Stimulated activated CD4-positive, alpha-beta T cell treated with anti-CD3 and anti-CD28 coated beads, TNF-alpha, amount 100 ng/mL, for 1 hour (primary cell): ENCODE data around the gene RNF31.

ENCODE experiments used
- DNase-seq, 3 donors: peaks; one replicate each; pipeline ENCODE4 v3.0.0-alpha.2; 2020; ENCODE audit warnings: low read depth in 3 of 3, low spot score in 1 of 3

Gene RNF31

DNA sequence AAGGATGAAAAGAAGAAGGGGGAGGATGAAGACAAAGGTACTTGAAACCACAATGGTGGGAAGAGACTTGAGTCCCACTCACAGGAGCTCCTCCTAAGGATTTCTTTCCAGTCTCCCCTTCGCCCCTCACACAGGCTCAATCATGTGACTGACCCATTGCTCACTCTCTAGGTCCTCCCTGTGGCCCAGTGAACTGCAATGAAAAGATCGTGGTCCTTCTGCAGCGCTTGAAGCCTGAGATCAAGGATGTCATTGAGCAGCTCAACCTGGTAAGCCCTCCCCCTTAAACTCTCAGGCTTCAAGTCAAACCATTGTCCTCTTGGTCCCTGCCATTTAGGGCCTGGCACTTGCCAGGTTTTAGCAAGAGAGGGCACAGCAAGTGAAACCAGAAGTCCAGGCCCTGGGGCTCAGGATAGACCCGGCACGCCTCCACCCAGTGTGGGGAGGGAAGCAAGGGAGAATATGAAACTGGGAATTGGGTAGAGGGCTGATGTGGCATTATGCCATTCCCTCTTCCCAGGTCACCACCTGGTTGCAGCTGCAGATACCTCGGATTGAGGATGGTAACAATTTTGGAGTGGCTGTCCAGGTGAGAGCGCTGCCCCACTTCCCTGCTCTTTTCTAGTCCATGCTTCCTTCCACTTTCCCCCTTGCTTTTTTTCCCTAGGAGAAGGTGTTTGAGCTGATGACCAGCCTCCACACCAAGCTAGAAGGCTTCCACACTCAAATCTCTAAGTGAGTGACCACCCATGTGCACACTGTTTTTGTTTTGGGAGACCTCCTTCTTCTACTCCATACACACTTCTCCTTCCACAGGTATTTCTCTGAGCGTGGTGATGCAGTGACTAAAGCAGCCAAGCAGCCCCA, 9.5 kb upstream of the RNF31 start:
- no peak for DNase-seq

DNA sequence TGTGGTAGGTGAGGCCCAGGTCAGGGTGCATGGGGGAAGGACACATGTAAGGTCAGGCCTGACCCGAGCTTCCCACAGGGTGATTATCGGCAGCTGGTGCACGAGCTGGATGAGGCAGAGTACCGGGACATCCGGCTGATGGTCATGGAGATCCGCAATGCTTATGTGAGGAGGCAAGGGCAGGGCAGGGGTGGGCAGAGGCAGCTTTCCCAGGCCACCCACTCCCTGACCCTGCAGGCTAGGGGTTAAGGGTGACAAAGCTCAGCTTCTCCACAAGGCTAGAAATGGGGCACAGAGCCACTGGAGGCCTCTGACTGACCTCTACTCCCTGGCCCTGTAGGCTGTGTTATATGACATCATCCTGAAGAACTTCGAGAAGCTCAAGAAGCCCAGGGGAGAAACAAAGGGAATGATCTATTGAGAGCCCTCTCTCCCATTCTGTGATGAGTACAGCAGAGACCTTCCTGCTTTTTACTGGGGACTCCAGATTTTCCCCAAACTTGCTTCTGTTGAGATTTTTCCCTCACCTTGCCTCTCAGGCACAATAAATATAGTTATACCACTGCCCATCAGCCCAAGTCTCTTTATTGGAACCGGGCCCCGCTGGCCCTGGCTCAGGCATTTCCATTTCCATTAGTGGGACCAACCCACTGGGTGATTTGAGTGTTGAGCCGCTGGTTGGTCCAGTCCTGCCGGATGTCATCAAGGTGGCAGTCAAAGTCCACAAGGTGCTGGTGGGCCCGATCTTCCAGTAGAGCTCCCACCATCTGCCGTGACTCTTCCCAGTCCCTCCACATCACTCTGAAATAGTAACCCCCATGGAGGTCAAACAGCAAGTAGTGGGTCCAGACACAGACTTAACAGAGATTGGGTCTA, 8.7 kb upstream of the RNF31 start:
- DNase-seq = no peak

DNA sequence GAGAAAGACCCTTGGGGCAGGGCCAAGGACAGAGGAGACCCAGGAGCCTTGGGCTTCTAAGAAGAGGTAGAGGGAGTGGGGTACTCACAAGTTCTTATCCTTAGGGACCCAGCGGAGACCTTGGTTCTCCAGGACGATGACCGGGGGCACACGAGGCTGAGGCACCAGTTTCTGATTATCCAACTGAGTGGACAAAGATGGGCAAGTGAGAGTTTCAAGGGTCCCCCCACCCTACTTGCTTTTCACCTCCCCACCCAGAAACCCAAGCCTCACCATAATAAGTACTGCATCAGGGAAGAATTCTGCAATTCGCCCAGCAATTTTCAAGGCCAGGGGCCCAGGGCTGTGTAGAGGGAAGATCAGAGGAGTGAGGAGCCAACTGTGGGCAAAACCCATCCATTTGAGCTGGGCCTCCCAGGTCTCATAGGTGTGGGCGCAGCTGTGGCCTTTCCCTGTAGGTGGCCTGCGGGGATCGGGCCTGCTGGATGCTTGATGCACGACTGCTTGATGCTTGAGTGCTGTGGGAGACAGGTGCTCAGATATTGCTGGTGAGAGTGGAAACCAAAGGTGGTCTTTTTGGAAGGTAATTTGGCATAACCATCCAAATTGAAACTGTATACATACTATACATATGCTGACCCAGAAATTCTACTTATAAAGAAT, 7.9 kb upstream of the RNF31 start:
- DNase-seq = no peak

DNA sequence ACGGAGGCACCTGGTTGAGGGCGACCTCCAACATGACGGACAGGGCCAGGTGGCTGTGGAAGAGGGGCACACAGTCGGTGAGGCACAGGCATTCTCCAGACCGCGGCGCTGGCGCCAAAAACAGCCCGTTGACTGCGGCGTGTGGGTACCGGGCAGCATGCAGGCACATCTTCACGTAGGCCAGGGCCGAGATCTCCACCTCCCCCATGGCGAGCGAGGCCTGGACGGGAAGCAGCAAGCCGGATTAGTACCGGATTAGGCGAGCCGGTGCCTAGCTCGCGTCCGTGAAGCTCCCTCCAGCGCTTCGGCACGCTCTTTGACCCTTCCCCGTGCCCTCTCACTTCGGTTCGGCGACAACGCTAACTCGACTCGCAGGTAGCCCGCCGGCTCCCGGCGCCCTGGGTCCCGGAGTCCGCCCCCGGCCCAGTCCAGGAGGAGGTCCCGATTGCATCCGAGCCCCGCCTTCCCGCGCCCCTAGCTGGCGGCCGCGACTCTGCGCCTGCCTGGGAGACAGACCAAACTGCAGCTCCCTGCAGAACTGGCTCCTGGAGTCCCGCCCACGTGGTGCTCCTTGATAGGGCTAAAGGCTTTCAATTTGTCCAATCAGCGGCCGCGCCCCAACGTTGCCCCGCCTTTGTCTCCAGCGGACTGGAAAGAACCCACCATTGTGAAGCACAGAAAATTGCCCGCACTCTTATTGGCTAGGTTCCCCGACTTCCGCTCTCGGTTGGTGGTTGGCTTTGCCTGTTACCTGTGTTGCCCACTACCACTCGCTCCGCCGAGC, 6.0 kb upstream of the RNF31 start, which contains the start of gene EMC9:
Gene EMC9 (minus strand): TSS at position 495 of the 784 bp plus-strand sequence. CDS start 287 bp downstream, at position 208.
- DNase-seq = peak; percentile 97 to 98 (median 97)

DNA sequence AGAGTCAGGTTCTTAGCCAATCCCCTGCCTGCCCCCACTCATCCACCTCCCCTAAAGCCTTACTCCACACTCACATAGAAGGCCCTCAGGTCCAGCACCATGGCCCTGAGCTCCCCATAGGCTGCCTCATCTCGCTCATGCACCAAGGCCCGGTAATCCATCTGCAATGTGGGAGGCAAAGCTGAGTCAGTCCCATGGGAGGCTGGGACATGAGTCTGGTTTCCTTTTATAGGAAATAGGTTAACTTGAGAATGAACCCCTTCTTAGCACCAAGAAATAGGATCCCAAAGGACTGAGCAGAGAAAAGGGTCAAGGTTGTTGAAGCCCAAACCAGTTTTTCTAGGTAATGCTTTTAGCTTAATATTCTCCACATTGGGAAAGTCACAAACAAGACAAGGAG, 3.8 kb upstream of the RNF31 start:
- no peak for DNase-seq

DNA sequence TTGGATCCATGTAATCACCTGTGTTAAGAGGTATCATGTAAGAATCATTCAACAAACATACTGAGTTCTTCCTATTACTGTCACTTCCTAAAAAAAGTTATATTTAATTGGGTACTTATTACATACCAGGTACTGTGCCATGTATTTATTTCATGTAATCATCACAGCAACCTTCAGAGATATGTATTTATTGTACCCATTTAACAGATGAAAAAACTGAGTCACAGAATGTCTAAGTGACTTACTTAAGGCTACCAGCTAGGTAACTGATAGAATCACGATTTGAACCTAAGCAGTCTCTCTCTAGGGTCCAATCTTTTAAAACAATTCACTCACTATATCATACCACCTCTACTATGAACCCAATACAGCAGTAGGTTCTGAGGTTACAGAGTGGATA, 2.8 kb upstream of the RNF31 start:
- no peak for DNase-seq

DNA sequence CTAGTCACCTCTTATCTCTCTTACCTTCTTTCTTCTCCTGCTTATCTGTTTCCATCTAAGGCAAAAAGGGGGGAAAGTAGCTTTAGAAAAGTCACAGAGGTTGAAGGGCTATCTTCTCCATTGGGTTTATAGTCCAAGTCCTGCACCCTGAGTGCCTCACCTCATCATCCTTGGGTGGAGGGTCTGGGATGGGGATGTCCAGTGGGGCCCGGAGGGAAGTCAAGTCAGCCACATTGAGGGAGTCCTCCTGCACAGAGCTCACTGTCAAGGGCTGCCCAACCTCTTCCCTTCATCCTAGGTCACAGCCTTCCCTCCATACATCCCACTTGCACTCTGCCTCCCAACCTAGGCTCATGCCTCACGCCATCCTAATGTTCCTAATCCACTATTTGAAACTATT, 2.1 kb upstream of the RNF31 start:
- no peak for DNase-seq

DNA sequence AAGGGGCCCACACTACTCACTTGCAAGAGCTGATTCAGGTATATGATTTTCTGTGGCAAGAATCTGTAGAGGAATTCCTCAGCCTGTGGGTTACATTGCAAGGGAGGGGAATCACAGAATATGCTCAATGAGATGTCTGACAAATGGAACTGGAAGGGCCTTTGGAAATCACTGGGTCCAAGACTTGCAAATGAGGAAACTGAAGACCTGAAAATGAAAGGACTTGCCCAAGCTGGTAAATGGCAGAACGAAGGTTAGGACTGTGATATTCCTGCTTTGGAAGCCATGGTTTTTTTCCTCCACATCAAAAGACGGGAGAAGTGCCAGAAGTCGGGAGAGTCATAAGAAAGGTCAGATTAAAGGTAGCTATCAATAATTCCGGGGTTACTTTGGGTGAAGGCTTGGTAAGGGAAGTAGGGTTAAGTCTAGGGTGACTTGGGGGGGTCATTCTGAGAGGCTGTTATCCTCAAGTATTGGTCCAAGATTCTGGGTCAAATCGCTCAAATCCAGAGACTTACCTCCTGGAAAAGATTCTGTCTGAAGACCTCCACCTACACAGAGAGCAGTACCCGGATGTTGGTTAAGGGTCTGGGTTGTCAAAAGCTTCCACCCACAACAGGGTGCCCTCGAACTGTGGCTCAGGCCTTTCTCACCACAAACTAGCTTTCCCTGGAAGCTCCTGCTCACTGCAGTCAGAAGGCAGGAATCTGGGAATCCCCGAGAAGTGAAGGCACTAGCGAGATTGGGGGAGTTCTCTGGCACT, 1.4 kb upstream of the RNF31 start:
- no peak for DNase-seq

DNA sequence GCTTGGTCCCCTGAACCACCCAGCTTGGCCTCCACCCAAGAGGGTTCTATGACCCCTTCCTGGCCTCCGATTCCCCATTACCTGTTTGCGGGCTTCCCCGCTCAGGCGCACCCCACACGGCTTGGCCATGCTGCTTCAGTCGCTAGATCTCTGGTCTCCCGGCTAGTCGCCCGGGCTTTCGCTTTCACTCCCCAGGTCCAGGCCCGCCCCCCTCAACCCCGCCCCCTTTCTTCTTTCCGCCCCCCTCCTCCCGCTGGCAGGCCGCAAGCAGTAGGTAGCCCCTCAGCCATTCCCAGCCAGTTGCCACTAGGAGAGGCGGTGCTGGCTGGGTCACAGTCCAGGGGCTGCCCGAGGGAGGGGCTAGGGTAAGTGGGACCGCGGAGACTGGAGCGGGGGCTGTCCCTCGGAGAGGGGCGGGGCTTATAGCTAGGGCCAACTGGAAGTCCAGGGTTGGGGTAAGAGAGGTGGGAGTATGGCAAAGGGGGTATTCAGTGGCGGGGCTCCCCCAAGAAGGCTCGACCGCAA, 783 bp upstream of the RNF31 start, which contains the start of gene PSME2:
Gene PSME2 (minus strand): TSS at position 158 of the 525 bp plus-strand sequence. CDS start 29 bp downstream, at position 129.
- peak; percentile 56 to 65 (median 63) for DNase-seq

DNA sequence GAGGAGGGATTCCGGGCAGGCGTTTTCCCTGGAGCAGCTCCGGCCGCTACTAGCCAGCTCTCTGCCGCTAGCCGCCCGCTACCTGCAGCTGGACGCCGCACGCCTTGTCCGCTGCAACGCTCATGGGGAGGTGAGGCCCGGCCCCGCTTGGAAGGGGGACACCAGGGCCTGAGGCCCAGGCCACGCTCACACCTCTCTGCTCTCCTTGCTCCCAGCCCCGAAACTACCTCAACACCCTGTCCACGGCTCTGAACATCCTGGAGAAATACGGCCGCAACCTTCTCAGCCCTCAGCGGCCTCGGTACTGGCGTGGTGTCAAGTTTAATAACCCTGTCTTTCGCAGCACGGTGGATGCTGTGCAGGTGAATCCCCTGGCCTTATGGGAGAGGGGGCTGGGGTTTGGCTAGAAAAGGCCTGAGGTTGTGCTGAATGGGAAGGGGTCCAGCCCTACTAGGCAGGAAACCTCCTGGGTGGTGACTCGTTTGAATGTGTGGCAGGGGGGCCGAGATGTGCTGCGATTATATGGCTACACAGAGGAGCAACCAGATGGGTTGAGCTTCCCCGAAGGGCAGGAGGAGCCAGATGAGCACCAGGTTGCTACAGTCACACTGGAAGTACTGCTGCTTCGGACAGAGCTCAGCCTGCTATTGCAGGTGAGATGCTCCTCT, 597 bp downstream of the RNF31 start:
- DNase-seq = no peak

DNA sequence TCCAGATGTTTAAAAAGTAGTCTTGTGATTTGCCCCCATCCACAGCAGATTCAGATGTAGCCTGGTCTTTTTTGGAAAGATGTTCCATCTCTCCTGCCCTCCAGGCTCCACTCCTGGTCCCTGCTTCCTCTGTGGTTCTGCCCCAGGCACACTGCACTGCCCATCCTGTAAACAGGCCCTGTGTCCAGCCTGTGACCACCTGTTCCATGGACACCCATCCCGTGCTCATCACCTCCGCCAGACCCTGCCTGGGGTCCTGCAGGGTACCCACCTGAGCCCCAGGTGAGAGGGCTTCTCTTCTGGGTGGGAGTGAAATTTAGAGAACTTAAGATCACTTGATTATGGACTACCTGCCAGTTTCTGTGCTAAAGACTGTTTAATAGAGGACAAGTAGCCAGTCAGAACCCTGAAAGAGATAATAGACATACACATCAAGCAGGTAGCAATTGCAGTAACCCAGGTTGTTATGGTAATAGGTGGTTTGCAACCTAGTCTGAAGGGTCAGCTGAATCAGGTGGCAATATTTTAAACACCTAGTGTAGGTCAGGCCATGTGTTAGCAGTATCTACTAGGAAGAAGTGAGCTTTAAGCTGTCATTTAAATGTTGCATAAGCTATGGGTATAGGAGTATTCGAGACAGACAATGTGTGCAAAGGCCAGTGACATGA, 2.1 kb downstream of the RNF31 start:
- DNase-seq = no peak

DNA sequence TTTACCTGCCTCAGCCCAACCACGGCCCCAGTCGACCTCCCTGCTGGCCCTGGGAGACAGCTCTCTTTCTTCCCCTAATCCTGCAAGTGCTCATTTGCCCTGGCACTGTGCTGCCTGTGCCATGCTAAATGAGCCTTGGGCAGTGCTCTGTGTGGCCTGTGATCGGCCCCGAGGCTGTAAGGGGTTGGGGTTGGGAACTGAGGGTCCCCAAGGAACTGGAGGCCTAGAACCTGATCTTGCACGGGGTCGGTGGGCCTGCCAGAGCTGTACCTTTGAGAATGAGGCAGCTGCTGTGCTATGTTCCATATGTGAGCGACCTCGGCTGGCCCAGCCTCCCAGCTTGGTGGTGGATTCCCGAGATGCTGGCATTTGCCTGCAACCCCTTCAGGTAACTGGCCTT, 2.8 kb downstream of the RNF31 start:
- DNase-seq = no peak

DNA sequence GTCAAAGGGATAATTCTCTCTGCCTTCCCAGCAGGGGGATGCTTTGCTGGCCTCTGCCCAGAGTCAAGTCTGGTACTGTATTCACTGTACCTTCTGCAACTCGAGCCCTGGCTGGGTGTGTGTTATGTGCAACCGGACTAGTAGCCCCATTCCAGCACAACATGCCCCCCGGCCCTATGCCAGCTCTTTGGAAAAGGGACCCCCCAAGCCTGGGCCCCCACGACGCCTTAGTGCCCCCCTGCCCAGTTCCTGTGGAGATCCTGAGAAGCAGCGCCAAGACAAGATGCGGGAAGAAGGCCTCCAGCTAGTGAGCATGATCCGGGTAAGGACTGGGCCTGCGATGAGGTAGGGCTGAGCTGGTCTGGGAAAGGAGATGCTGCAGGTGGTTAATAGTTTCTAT, 3.3 kb downstream of the RNF31 start:
- no peak for DNase-seq

DNA sequence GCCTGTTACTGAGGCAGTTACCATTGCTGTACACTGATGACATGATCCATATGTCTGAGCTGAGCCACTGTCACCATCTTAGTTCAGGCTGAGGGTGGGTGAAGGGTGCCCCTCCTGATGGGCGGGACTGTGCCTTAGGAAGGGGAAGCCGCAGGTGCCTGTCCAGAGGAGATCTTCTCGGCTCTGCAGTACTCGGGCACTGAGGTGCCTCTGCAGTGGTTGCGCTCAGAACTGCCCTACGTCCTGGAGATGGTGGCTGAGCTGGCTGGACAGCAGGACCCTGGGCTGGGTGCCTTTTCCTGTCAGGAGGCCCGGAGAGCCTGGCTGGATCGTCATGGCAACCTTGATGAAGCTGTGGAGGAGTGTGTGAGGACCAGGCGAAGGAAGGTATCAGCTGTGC, 3.7 kb downstream of the RNF31 start:
- no peak for DNase-seq

DNA sequence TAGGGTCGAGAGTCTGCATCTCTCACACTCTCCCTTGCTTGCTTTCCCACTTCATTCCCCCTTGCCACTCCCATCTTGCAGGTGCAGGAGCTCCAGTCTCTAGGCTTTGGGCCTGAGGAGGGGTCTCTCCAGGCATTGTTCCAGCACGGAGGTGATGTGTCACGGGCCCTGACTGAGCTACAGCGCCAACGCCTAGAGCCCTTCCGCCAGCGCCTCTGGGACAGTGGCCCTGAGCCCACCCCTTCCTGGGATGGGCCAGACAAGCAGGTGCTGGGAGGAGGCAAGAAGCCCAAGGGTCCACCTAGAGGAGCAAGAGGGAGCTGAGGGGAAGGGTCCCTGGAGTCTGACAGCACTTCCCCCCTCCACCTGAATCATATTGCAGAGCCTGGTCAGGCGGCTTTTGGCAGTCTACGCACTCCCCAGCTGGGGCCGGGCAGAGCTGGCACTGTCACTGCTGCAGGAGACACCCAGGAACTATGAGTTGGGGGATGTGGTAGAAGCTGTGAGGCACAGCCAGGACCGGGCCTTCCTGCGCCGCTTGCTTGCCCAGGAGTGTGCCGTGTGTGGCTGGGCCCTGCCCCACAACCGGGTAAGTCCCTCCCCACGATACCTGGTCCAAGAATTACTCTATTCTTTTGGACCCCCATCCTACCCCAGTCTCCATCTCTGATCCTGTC, 4.2 kb downstream of the RNF31 start:
- DNase-seq = no peak

DNA sequence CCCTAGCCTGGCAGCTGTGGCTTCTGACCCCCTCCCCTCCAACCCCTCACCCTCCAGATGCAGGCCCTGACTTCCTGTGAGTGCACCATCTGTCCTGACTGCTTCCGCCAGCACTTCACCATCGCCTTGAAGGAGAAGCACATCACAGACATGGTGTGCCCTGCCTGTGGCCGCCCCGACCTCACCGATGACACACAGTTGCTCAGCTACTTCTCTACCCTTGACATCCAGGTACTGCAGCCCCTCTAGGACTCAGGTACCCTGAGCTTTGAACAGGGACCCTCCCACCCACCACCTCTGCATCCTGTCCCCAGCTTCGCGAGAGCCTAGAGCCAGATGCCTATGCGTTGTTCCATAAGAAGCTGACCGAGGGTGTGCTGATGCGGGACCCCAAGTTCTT, 7.8 kb downstream of the RNF31 start:
- DNase-seq = no peak

DNA sequence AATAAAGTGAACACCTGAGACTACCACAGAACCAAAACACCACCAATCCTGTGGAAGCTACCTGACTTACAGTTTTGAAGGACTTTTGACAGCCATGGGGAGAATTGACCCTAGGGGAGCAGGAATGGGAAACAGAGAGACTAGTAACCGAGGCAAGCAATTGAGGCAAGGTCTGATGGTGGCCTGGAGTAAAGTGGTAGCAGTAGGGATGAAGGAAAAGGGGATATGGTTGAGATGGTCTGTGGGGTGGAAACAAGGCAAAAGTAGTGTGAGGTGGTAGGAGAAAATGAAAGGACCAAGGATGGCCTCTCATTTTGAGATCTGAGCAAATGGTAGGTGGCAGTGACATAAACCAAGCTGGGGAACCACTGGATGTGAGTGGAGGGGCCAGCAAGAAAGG, 9.5 kb downstream of the RNF31 start:
- DNase-seq = no peak

DNA sequence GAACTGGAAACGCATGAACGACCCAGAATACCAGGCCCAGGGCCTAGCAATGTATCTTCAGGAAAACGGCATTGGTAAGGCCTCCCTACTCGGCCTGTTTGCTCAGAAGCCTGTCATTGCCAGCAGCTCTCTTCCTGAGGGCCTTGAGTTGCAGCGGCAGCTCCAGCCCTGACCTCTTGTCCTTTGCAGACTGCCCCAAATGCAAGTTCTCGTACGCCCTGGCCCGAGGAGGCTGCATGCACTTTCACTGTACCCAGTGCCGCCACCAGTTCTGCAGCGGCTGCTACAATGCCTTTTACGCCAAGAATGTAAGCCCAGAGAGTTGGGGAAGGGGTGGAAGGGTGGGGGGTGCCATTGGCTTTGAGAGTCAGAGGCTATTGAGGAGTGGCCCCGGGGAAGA, 10.0 kb downstream of the RNF31 start:
- DNase-seq = no peak
